HG03457 (cell line): ENCODE data around the gene TGFB1.
"Not testable (repeated sequence)": the region's sequence is repeated elsewhere in the genome, so short reads cannot be mapped to it uniquely, and the experiment has no call there.

Source experiments
- ATAC-seq: cut with Tn5 transposase; IDR thresholded peaks from one replicate; pipeline ENCODE4 v1.9.1; 2021; ENCODE audit warnings: moderate number of reproducible peaks; ENCODE audit not compliant: unreplicated experiment

Gene TGFB1

DNA sequence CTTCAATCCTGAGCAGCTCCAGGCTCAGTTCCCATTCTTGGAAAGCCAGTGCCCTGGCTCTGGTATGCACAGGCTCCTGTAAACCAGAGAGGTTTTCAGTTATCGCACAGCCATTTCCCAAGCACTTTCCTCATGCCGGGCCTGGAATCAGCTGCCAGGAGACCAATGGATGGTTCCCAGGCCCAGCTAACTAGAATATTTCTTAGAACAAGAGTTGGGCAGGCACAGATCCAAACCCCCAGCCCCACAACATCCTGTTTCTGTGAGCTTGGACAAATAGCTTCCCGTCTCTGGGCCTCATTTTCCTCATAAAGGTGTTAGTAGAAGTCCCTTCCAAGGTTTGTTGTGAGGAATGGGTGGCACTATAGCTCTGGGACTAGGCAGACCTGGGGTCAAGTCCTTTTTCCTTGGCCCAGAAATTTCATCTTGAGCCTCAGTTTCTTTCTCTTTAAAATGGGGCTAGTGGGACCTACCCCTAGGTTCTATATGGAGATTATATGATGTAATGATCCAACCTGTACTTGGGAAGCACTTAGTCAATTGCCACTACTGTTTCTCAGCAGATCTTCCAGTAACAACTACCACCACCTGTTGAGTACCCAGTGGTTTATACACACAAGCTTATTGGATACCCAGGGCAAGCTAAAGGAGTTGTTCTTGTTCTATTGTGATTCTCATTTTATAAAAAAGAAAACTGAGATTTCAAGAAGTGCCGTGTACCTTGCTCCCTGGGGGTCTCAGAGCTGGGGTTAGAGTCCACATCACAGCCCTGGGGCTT lies 48.8 kb downstream of the TGFB1 start:
- ATAC-seq, result no peak

DNA sequence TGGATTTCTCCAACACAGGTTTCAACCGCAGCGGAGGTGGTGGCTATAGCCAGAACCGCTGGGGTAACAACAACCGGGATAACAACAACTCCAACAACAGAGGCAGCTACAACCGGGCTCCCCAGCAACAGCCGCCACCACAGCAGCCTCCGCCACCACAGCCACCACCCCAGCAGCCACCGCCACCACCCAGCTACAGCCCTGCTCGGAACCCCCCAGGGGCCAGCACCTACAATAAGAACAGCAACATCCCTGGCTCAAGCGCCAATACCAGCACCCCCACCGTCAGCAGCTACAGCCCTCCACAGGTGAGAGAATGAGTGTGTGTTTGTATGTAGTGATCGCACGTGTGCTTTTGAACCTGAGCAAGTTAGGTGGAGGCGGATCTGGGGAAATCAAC lies 49.8 kb downstream of the TGFB1 start:
- ATAC-seq, result no peak

DNA sequence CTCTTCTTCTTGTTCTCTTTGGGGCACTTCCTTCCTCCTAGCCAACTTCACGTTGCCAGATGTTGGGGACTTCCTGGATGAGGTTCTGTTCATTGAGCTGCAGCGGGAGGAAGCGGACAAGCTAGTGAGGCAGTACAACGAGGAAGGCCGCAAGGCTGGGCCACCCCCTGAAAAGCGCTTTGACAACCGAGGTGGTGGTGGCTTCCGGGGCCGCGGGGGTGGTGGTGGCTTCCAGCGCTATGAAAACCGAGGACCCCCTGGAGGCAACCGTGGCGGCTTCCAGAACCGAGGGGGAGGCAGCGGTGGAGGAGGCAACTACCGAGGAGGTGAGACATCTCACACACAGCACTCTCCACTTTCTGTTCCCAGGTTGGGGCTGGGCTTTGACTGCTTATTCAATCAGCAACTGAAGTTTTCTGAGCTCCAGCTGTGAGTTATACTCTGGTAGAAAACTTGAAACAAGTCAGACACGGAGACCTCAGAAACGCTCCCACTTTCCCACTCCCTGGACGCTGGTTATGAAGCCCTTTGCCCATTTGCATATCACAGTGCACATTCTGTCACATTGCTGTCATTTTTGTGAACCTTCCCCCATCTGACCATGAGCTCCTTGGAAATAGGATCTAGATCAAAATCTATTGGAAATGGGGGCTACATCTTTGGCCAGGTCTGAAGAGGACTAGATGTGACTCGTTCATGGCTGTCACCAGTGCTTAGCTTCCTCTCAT lies 50.9 kb downstream of the TGFB1 start:
- no peak for ATAC-seq

DNA sequence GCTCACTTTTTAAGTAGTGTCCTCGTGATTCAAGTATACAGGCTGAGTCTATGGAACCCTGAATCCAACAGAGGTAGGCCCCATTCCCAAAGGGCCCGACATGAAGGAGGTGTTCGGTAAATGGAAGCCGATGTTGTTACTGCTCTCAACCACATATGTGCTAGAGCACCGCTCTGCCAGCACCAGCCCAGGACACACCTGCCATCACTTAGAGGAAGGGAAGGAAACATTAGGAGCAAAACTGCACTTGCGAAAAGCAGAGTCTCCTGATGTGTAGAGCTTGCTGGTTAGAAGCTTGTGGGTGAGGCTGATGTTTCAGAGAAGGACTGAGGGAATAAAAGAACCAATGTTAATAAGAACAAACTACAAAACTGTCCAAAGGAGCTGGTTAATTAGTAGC lies 53.2 kb downstream of the TGFB1 start:
- no peak for ATAC-seq

DNA sequence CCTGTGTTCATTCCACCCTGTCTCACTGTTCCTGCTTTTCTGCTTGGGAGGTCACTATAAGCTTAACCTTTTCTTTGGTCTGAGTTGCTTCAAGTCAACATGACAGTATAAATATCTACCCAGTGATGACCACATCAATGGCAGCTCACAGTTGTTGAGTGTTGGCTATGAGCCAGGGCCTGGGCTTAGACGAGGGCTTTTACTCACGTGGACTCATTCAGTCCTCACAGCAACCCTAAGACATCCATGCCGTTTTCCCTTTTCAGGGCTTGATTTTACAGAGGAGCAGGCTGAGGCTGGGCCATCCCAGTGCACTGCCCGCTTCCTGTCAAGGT lies 54.0 kb downstream of the TGFB1 start:
- no peak for ATAC-seq

DNA sequence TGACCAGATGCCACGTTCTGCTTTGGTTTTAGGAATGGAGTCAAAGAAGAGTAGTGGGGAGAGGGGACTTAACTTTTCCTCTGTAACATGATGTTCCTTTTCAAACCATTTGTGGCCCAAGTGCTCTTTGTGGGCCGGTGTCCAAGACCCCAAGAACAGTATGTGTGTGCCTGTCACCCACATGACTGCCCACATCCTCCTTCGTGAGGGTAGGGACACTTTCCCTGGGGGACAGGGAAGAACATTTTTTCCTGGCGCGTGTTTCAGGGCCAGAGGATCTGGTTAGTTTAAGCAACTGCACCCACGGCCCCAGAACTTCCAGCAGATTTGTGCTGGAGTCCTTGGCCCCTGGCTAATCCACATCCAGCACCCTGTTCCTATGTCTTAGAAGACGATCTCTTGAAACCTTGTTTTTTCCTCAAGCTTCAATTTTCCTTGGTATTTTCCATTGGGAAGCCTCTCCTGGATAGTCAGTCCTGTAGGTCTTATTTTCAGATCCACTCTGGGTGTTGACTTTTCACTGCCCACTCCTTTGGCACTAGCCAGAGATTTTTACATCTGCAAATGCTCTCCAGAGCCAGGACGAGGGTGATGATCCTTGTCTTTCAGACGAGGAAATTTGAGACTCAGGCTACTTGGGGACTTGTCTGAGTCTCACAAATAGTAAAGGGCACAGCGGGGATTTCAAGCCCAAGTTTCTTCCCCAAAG lies 54.5 kb downstream of the TGFB1 start:
- no peak for ATAC-seq

DNA sequence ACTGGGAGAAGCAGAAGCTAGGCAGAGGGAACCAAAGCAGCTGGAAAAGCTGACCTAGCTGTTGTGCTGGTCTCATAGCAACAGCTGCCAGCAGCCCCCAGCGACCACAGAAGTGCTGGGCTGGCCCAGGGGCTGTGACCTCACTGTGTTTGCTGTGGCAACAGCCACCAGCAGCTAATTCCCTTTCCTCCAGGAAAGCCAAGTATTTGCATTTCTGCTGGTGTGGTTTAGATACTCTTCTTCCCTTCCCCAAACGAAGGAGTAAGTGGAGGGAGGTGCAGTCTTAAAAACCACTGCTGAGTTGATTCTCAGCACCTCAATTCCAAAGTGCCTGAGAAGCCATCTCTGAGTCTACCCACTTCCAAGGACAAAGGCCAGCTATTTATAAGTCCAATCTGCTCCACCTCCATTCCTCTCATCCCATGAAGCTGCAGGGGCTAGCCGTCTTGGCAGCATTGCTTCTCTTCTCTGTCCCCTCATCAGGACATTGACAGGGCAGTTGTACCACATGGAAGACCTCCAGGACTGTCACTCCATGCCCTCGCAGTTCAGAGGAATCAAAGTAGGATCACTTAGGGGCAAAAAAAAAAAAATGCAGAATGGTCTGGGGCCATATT lies 55.3 kb downstream of the TGFB1 start:
- ATAC-seq, result no peak

DNA sequence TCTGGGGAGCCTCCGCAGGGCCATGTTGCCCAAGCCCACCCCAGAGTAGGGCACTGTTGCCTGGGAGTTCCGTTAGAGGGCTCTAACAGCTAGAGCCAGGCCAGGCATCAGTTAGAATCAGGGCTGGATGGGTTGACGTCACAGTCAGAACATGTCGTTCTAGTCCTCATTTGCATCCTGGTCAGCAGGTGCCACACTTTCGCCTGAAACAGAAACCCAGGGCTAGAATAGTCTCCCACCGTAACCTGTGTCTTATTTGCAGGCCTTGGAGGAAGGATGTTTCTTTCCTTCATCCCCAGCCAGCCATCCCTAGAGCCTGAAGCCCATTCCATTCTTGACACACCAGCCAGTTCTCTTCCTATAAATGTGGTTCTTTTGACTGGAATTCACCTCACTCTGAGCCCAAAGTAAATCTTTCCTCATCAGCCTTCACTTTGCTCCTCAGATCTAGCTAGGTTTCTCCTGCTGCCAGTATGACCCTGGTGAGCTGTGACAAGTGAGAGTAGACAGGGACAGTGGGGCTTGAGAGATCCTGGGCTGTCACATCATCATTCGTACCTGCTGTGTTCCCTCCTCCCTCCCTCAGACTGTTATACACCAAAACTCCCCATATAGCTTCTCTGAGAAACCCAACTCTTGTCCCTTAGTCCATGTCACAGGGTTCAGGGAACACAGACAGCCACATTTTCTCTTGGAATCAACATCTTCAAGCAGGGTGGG lies 55.9 kb downstream of the TGFB1 start:
- no peak for ATAC-seq

DNA sequence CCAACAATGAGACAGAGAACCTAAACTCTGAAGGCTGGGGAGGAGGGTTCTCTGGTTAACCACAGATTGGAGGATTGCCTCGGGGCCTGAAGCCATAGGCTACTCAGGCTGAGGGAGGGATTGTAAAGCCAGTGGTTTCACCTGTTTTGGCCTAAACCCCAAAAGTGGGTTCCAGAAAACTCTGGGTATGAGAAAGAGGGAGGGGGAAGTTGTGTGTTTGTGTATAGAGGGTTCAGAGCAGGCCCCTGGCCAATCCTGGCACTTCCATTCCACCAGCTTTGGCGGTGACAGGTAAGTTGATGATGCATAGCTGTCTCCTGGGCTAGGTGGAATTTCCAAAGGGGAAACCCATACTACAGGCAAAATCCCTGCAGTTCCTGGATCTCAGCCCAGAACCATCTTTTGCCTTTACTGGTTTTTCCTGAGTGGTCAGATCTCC lies 57.3 kb downstream of the TGFB1 start:
- no peak for ATAC-seq

DNA sequence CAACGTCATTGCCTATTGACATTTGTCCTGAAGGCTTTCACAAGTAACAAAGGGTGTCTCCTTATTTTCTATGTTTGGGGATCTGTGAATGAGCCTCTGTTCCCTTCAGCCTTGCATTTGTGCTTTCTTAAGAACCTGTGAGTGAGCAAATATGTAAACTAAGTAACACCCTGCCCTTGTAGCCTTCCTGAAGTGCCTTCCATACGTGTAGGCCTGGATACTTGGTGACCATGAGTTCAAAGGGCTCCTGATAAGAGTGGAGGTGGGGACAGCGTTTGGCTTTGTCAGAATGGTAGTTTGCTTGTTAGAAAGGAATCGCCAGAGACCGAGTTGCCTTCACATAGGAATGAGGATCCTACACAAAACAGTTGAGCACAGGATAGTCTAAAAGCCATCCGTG lies 58.2 kb downstream of the TGFB1 start:
- ATAC-seq, result no peak

DNA sequence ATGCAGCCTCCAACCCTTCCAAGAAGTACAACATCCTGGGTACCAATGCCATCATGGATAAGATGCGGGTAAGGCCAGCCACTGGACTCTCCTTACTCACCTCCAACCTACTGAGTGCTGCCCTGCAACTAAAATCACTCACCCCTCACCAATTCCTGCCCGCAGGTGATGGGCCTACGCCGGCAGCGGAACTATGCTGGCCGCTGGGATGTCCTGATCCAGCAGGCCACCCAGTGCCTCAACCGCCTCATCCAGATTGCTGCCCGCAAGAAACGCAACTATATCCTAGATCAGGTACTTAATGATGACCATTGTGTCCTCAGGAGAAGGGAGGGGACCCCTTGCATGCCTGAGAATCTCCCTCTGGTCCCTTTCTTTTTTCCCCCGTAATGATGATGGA lies 59.3 kb downstream of the TGFB1 start:
- ATAC-seq, result no peak

DNA sequence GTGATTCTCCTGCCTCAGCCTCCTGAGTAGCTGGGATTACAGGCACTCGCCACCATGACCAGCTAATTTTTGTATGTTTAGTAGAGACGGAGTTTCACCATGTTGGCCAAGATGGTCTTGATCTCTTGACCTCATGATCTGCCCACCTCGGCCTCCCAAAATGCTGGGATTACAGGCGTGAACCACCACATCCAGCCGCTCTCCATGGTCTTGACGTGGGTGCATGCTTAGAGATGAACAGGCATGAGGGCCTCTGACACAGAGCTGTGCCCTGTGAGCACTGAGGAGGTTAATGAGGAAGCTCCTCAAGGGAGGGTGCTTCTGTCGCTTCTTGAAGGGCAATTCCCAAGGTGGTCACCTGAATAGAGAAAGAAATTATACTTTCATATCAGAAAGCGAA lies 63.9 kb downstream of the TGFB1 start:
- ATAC-seq, result not testable (repeated sequence)

DNA sequence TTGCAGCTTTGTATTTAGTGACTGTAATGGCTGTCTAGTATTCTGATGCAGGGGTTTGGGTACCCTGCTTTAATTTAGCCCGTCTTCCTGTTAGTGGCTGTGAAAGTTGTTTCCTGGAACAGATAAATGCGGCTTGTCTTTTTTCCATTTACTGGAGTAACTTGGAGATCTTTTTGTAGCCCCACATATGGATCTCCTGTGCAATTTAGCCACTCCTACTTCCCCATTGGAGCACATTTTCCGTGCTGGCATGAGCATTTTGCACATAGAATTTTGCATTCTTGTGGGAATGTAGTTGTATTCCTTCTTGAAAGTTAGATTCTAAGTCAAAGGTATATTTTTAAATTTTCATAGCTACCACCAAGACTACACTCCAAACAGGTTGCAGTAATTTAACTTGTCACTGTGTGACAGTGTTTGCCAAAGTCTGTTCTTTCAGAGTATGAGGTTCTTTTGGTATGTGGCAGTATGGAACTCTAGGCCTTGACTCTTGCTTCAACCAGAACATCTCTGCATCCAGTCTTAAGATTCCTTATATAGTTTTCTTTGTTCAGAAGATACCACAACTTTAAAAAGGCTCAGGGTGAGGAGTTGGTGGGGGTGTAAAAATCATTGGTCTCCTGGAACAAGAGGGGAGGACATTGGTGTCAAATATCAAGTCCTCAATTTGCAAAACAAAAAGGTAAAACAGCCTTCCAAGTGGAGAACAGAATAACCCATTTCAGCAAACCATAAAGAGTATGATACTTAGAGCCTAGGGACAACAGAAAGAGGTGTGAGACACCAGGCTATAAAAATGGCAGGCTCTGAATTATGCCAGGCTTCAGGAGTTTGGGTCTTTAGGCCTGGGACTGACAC lies 64.8 kb downstream of the TGFB1 start:
- ATAC-seq, result no peak
